Measurements from ENCODE around the gene GABRA5.
A peak's percentile ranks its signal among the peaks of the same experiment; 100 is the strongest.

The GABRA5 gene

GRCh38 chr15:26971271-26972018 is 104.6 kb downstream of the GABRA5 start:
- TF ChIP-seq CTCF (conservative IDR thresholded peaks at IDR 0.05; ENCODE audit: control insufficient read depth, insufficient read depth, low read depth, low read length), result no peak
- H3K4me3 ChIP-seq (ENCODE audit: control insufficient read depth, low read depth, low read length), result no peak overlapping the region
- no peak for DNase-seq (ENCODE audit: low read depth)

- TF ChIP-seq CTCF (conservative IDR thresholded peaks at IDR 0.05; ENCODE audit: control insufficient read depth, insufficient read depth, low read depth, low read length), result no peak
- DNase-seq (ENCODE audit: low read depth), result no peak
- H3K4me3 ChIP-seq (ENCODE audit: control insufficient read depth, low read depth, low read length), result no peak overlapping the region
Observed at GRCh38 chr15:26972636-26973035, 105.8 kb downstream of the GABRA5 start.

- TF ChIP-seq CTCF (conservative IDR thresholded peaks at IDR 0.05; ENCODE audit: control insufficient read depth, insufficient read depth, low read depth, low read length), result peak; percentile 6
- DNase-seq (ENCODE audit: low read depth), result peak; percentile 3
- no peak overlapping the region for H3K4me3 ChIP-seq (ENCODE audit: control insufficient read depth, low read depth, low read length)
Observed at GRCh38 chr15:26974120-26974780, 107.4 kb downstream of the GABRA5 start.

- TF ChIP-seq CTCF (conservative IDR thresholded peaks at IDR 0.05; ENCODE audit: control insufficient read depth, insufficient read depth, low read depth, low read length), result no peak
- no peak overlapping the region for H3K4me3 ChIP-seq (ENCODE audit: control insufficient read depth, low read depth, low read length)
- no peak for DNase-seq (ENCODE audit: low read depth)
Observed at GRCh38 chr15:26981492-26981891, 114.6 kb downstream of the GABRA5 start.

- H3K4me3 ChIP-seq (ENCODE audit: control insufficient read depth, low read depth, low read length), result no peak overlapping the region
- DNase-seq (ENCODE audit: low read depth), result no peak
- TF ChIP-seq CTCF (conservative IDR thresholded peaks at IDR 0.05; ENCODE audit: control insufficient read depth, insufficient read depth, low read depth, low read length), result no peak
Observed at GRCh38 chr15:26983822-26984221, 117.0 kb downstream of the GABRA5 start.

- no peak for TF ChIP-seq CTCF (conservative IDR thresholded peaks at IDR 0.05; ENCODE audit: control insufficient read depth, insufficient read depth, low read depth, low read length)
- no peak for DNase-seq (ENCODE audit: low read depth)
- no peak overlapping the region for H3K4me3 ChIP-seq (ENCODE audit: control insufficient read depth, low read depth, low read length)
Observed at GRCh38 chr15:26985050-26985449, 118.2 kb downstream of the GABRA5 start.

All from fibroblast of mammary gland (primary cell).